ENCODE results near the gene SLC15A1.

- no peak for TF ChIP-seq RFX5 (IDR thresholded peaks at IDR 0.05)
- TF ChIP-seq POLR2A (IDR thresholded peaks at IDR 0.05; ENCODE audit: low read length) = no peak
- no peak for TF ChIP-seq CHD2 (IDR thresholded peaks at IDR 0.05; ENCODE audit: low read length, partially characterized antibody)
Observed at GRCh38 chr13:98749501-98749900, 3.0 kb downstream of the SLC15A1 start.

Measured in A549 (cell line).